Upper lobe of left lung (tissue), 6 donors: Measurements from ENCODE around the gene PPP2R2C. TPM values are rescaled to one million over a fixed set of nuclear protein-coding genes. Genes with fewer than 3 reads are reported as not detected.

Source experiments
- ATAC-seq, 2 donors: fragments of 200-7000 bp; cut with Tn5 transposase; one replicate each; pipeline ENCODE4 v1.9.1; 2022; ENCODE audit warnings: mild to moderate bottlenecking in 2 of 2, moderate library complexity in 2 of 2; ENCODE audit not compliant: low FRiP score in 2 of 2
- DNase-seq, 2 donors: peaks; one replicate each; pipeline ENCODE4 v3.0.0-alpha.2; 2019 to 2020
- H3K27ac ChIP-seq, 4 donors: fragments of 200-600 bp; sonication (generic); one replicate each; pipeline ENCODE4 v1.5.1; 2016 to 2019
- H3K27me3 ChIP-seq, 4 donors: fragments of 200-600 bp; sonication (generic); one replicate each; pipeline ENCODE4 v1.5.1; 2017 to 2019
- H3K36me3 ChIP-seq, 4 donors: fragments of 200-600 bp; sonication (generic); one replicate each; pipeline ENCODE4 v1.5.1; 2016 to 2019
- H3K4me1 ChIP-seq, 4 donors: fragments of 200-600 bp; sonication (generic); one replicate each; pipeline ENCODE4 v1.5.1; 2018 to 2019
- H3K4me3 ChIP-seq, 4 donors: fragments of 200-600 bp; sonication (generic); one replicate each; pipeline ENCODE4 v1.5.1; 2017 to 2019; ENCODE audit warnings: mild to moderate bottlenecking in 2 of 4, moderate library complexity in 1 of 4
- H3K9me3 ChIP-seq, 4 donors: fragments of 200-600 bp; sonication (generic); one replicate each; pipeline ENCODE4 v1.5.1; 2018 to 2019
- EP300 ChIP-seq, 4 donors: sonication (generic); formaldehyde crosslinking; IDR thresholded peaks; one replicate each; pipeline ENCODE4 v1.5.1; 2017; ENCODE audit warnings: antibody characterized with exemption in 4 of 4, control low read depth in 2 of 4
- POLR2A ChIP-seq, 4 donors: fragments of 450-650 bp; IDR thresholded peaks; one replicate each; pipeline ENCODE4 v1.5.1; 2016 to 2017; ENCODE audit warnings: antibody characterized with exemption in 4 of 4, mild to moderate bottlenecking in 2 of 4
- POLR2AphosphoS5 ChIP-seq, 2 donors: sonication (generic); formaldehyde crosslinking; IDR thresholded peaks; one replicate each; pipeline ENCODE4 v1.5.1; 2017; ENCODE audit warnings: antibody characterized with exemption in 2 of 2
- WGBS, 2 donors: methylation state at CpG; one replicate each; pipeline ENCODE4 v1.1.5; 2017 to 2018; 5-methylcytosine and 5-hydroxymethylcytosine counted together
- total RNA-seq, 6 donors: library from RNA; depleted of rRNA in 4 of 6; stranded (reverse); fragments of >200 nt in 4 of 6; gene quantifications; one replicate each; pipeline versions ENCODE4 v1.1.0 to v1.2.1, GENCODE V29; 2016 to 2021
- TF ChIP-seq, protein P1 (sequence below), 6 experiments: fragments of 450-650 bp in 4 of 6; fragments of 200-600 bp in 2 of 6; sonication (generic) in 2 of 6; IDR thresholded peaks; one replicate each; pipeline ENCODE4 v1.5.1; 2016 to 2019; ENCODE audit warnings: antibody characterized with exemption in 6 of 6
- donor health status: DM: no; HTN: no; CAD: no; lungs with moderate emphysema.
- donor health status: DM: no; HTN: yes; CAD: no; lungs with severe emphysema.

The PPP2R2C gene
- total RNA-seq, 6 donors from 2014 or later = 0.09 to 0.17 TPM; not detected in 4

DNA sequence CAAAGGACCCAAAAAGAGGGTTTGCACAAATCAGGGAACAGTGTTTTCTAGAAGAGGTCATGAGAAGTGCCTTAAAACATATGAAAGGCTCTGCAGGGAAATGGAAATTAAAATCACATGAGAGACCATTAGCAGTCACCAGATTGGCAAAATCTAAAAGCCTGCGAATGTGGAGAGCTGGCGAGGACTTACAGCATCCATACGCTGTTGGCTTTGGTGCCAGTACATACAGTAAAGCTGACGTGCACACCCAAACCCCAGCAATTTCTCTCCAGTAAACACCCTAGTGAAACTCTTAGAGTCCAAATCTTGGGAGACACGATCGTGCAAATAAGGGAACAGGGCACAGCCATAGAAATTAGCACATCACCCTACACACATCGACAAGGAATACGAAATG, 25.4 kb upstream of the PPP2R2C start:
- no peaks in the 10 kb centered on the region for H3K27me3 ChIP-seq
- peaks cover 0 to 7% (median 0%) of the 10 kb centered on the region in 4 donors for H3K4me1 ChIP-seq
- H3K9me3 ChIP-seq = no peaks in the 10 kb centered on the region
- no peaks in the 10 kb centered on the region for H3K36me3 ChIP-seq
- 80 to 89% methylated on average over 8 of the region's 8 CpGs for WGBS, 2 donors
- TF ChIP-seq POLR2A (IDR thresholded peaks at IDR 0.05) (no peak), EP300 (IDR thresholded peaks at IDR 0.05) (no peak), POLR2AphosphoS5 (IDR thresholded peaks at IDR 0.05) (no peak)
- TF ChIP-seq, protein P1, sequence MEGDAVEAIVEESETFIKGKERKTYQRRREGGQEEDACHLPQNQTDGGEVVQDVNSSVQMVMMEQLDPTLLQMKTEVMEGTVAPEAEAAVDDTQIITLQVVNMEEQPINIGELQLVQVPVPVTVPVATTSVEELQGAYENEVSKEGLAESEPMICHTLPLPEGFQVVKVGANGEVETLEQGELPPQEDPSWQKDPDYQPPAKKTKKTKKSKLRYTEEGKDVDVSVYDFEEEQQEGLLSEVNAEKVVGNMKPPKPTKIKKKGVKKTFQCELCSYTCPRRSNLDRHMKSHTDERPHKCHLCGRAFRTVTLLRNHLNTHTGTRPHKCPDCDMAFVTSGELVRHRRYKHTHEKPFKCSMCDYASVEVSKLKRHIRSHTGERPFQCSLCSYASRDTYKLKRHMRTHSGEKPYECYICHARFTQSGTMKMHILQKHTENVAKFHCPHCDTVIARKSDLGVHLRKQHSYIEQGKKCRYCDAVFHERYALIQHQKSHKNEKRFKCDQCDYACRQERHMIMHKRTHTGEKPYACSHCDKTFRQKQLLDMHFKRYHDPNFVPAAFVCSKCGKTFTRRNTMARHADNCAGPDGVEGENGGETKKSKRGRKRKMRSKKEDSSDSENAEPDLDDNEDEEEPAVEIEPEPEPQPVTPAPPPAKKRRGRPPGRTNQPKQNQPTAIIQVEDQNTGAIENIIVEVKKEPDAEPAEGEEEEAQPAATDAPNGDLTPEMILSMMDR (IDR thresholded peaks at IDR 0.05) = no peak
- no peak for ATAC-seq
- no peak for DNase-seq
- H3K4me3 ChIP-seq = no peak overlapping the region
- no peak overlapping the region for H3K27ac ChIP-seq

DNA sequence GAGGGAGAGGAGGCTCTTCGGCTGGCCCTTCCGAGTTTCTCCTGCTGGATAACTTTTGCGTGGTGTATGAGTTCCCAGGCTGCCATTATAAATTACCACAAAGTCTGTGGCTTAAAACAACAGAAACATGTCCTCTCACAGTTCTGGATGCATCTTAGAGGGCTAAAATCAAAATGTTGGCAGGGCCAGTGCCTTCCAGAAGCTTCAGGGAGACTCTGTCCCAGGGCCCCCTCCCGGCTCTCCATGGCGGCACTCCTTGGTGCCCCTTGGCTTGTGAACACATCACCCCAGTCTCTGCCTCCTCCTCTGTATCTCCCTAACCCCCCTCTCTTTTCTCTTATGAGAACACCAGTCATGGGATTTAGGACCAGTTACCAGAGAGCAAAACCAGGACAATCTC, 23.3 kb upstream of the PPP2R2C start:
- no peaks in the 10 kb centered on the region for H3K36me3 ChIP-seq
- no peak overlapping the region for H3K4me3 ChIP-seq
- H3K27me3 ChIP-seq = no peaks in the 10 kb centered on the region
- TF ChIP-seq EP300 (IDR thresholded peaks at IDR 0.05) (no peak), POLR2AphosphoS5 (IDR thresholded peaks at IDR 0.05) (no peak), POLR2A (IDR thresholded peaks at IDR 0.05) (no peak)
- TF ChIP-seq, protein P1 (IDR thresholded peaks at IDR 0.05) = no peak
- peaks cover 0 to 7% (median 0%) of the 10 kb centered on the region in 4 donors for H3K4me1 ChIP-seq
- no peak for DNase-seq
- no peak overlapping the region for H3K27ac ChIP-seq
- peaks cover 0 to 11% (median 0%) of the 10 kb centered on the region in 4 donors for H3K9me3 ChIP-seq
- 85 to 92% methylated on average over 5 of the region's 5 CpGs for WGBS, 2 donors
- no peak for ATAC-seq

DNA sequence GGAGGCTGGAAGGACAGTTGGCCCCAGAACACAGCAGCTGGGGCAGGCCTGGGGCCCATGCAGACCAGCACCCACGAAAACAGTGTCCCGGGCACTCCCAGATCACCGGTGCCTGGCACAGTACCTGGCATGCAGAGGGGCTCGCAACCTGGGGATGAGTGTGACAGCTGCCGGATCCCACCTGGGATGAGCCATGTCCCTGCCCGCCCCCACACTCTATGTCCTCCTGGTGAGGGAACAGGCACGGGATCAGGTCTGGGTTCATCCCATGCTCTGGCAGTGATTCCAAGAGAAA, 22.8 kb upstream of the PPP2R2C start:
- Histone ChIP-seq H3K4me3 (no peak overlapping the region), H3K4me1 (peaks cover 0 to 7% (median 0%) of the 10 kb centered on the region in 4 donors), H3K9me3 (peaks cover 0 to 11% (median 0%) of the 10 kb centered on the region in 4 donors), H3K36me3 (no peaks in the 10 kb centered on the region), H3K27ac (no peak overlapping the region), H3K27me3 (no peaks in the 10 kb centered on the region)
- TF ChIP-seq POLR2AphosphoS5 (IDR thresholded peaks at IDR 0.05) (no peak), EP300 (IDR thresholded peaks at IDR 0.05) (no peak), POLR2A (IDR thresholded peaks at IDR 0.05) (no peak)
- TF ChIP-seq, protein P1 (IDR thresholded peaks at IDR 0.05) = no peak
- DNase-seq = no peak
- 74% methylated on average over 3 of the region's 7 CpGs; no CpG with 5 or more reads in 1 of the 2 donors for WGBS, 2 donors
- ATAC-seq = no peak

DNA sequence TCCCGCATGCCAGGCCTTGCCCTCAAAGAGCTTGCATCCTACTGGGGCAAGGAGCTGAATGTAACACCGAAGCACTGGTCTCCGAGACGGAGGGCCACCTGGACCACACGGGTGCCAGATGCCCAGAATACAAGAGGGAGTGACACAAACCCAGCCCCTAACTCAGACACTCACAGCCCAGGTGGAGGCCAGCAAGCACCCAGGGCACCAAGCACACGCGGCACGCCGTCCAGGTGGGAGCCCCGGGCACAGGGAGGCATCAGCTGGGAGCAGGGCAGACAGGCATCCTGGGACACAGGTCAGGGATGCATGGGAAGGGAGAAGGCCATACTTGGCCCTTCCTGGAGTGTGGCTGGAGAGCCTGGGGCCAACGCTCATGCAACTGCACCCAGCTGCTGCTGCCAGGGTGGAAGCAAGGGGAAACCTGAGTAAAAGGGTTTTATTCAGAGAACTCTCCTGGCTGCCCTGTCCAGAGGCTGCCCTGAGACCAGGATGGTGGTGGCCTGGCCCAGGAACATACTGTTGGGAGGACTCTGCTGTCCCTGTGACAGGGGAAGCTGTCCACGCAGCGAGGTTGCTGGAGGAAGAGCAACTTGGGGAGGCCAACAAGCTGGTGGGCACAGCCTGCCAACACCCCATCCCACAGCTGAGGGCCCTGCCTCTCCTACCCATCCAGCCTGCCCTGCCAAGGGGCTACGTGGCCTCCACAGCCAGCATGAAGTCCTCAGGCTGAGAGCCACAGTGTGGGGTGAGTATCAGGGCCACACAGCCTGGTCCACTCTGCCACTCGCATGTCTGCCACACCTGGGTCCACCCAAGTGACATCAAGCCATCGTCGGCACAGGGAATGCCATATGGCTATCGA, 22.2 kb upstream of the PPP2R2C start:
- Histone ChIP-seq H3K4me3 (no peak overlapping the region), H3K36me3 (no peaks in the 10 kb centered on the region), H3K27ac (no peak overlapping the region), H3K4me1 (peaks cover 0 to 7% (median 0%) of the 10 kb centered on the region in 4 donors), H3K27me3 (no peaks in the 10 kb centered on the region), H3K9me3 (peaks cover 0 to 11% (median 0%) of the 10 kb centered on the region in 4 donors)
- WGBS, 2 donors = 78 to 80% methylated on average over 11 to 18 of the region's 18 CpGs
- TF ChIP-seq EP300 (IDR thresholded peaks at IDR 0.05) (no peak), POLR2A (IDR thresholded peaks at IDR 0.05) (no peak), POLR2AphosphoS5 (IDR thresholded peaks at IDR 0.05) (no peak)
- TF ChIP-seq, protein P1 (IDR thresholded peaks at IDR 0.05) = no peak
- peak in 1 of 2 donors; percentile 57 for DNase-seq
- no peak for ATAC-seq
